HG03565 (cell line): Measurements from ENCODE around the gene PDXDC1.
"Not testable (repeated sequence)": the region's sequence is repeated elsewhere in the genome, so short reads cannot be mapped to it uniquely, and the experiment has no call there.

Source experiments
- ATAC-seq: cut with Tn5 transposase; IDR thresholded peaks from one replicate; pipeline ENCODE4 v1.9.1; 2021; ENCODE audit warnings: mild to moderate bottlenecking, moderate library complexity; ENCODE audit not compliant: unreplicated experiment

PDXDC1 gene

GRCh38 chr16:15132719-15133428, 158.0 kb downstream of the PDXDC1 start:
- ATAC-seq, result not testable (repeated sequence)

- ATAC-seq, result not testable (repeated sequence)
These were observed 158.7 kb downstream of the PDXDC1 start for GRCh38 chr16:15133554-15133953.

- ATAC-seq, result not testable (repeated sequence)
These were observed 160.1 kb downstream of the PDXDC1 start for GRCh38 chr16:15134752-15135482.

- ATAC-seq, result not testable (repeated sequence)
These were observed 160.9 kb downstream of the PDXDC1 start for GRCh38 chr16:15135483-15136360.

GRCh38 chr16:15137514-15137913, 162.7 kb downstream of the PDXDC1 start:
- ATAC-seq, result not testable (repeated sequence)

- not testable (repeated sequence) for ATAC-seq
These were observed 165.9 kb downstream of the PDXDC1 start for GRCh38 chr16:15140444-15141365.

GRCh38 chr16:15141586-15141985, 166.8 kb downstream of the PDXDC1 start:
- ATAC-seq, result no peak

- ATAC-seq, result not testable (repeated sequence)
These were observed 167.5 kb downstream of the PDXDC1 start for GRCh38 chr16:15142107-15142890.

GRCh38 chr16:15142891-15143600, 168.2 kb downstream of the PDXDC1 start:
- ATAC-seq, result not testable (repeated sequence)

GRCh38 chr16:15143601-15144091, 168.8 kb downstream of the PDXDC1 start:
- not testable (repeated sequence) for ATAC-seq

GRCh38 chr16:15144092-15144631, 169.3 kb downstream of the PDXDC1 start:
- not testable (repeated sequence) for ATAC-seq

- not testable (repeated sequence) for ATAC-seq
These were observed 170.1 kb downstream of the PDXDC1 start for GRCh38 chr16:15144781-15145417.

- not testable (repeated sequence) for ATAC-seq
These were observed 170.8 kb downstream of the PDXDC1 start for GRCh38 chr16:15145418-15146263.

- ATAC-seq, result not testable (repeated sequence)
These were observed 171.4 kb downstream of the PDXDC1 start for GRCh38 chr16:15146264-15146662.

GRCh38 chr16:15148831-15149230, 174.0 kb downstream of the PDXDC1 start:
- not testable (repeated sequence) for ATAC-seq

- not testable (repeated sequence) for ATAC-seq
These were observed 174.4 kb downstream of the PDXDC1 start for GRCh38 chr16:15149260-15149659.

- ATAC-seq, result not testable (repeated sequence)
These were observed 179.2 kb downstream of the PDXDC1 start for GRCh38 chr16:15154005-15154404.
